Naive thymus-derived CD4-positive, alpha-beta T cell (primary cell): ENCODE results near the gene CIAO1. TPM values are rescaled to one million over a fixed set of nuclear protein-coding genes. Genes with fewer than 3 reads are reported as not detected.
A peak's percentile ranks its signal among the peaks of the same experiment; 100 is the strongest.

ENCODE experiments used
- ATAC-seq: fragments of 150-1000 bp; cut with Tn5 transposase; 2 replicates; pipeline ENCODE4 v1.10.0; 2021; ENCODE audit warnings: mild to moderate bottlenecking, moderate library complexity
- CTCF ChIA-PET: fragments of 350-600 bp; sonication (Branson Sonifier 250); formaldehyde crosslinking; loops from one replicate; lab custom pipeline; 2021; ENCODE audit warnings: antibody characterized with exemption; lab: Charles Lee
- POLR2A ChIA-PET: fragments of 350-600 bp; sonication (Branson Sonifier 250); formaldehyde crosslinking; loops from one replicate; lab custom pipeline; 2021; ENCODE audit warnings: antibody characterized with exemption, inconsistent platforms; lab: Charles Lee
- DNase-seq, 9 donors: peaks; one replicate each; pipeline versions ENCODE4 v3.0.0 to v3.0.0-alpha.2; 2020 to 2022; ENCODE audit warnings: mixed read lengths in 1 of 9
- H3K27ac ChIP-seq: one replicate; pipeline ENCODE4 v1.7.0; 2013; ENCODE audit warnings: mild to moderate bottlenecking, low read depth, low read length, moderate library complexity
- H3K27me3 ChIP-seq, 2 donors: one replicate each; pipeline ENCODE4 v1.7.0; 2013; ENCODE audit warnings: low read length in 2 of 2, mild to moderate bottlenecking in 2 of 2, moderate library complexity in 2 of 2; ENCODE audit not compliant: control insufficient read depth in 2 of 2, insufficient read depth in 2 of 2
- H3K36me3 ChIP-seq, 3 experiments: 1 replicate in 2 of 3; 2 replicates in 1 of 3; pipeline ENCODE4 v1.7.0; 2013; ENCODE audit warnings: low read length in 3 of 3, mild to moderate bottlenecking in 3 of 3, moderate library complexity in 1 of 3; ENCODE audit not compliant: insufficient read depth in 3 of 3, control insufficient read depth in 2 of 3
- H3K4me1 ChIP-seq, 2 donors: one replicate each; pipeline ENCODE4 v1.7.0; 2013; ENCODE audit warnings: low read length in 2 of 2, mild to moderate bottlenecking in 2 of 2, moderate library complexity in 1 of 2; ENCODE audit not compliant: control insufficient read depth in 2 of 2, insufficient read depth in 2 of 2
- H3K4me3 ChIP-seq: 2 replicates; pipeline ENCODE4 v1.7.0; 2013; ENCODE audit warnings: mild to moderate bottlenecking, low read length
- H3K9me3 ChIP-seq, 3 experiments: 1 replicate in 2 of 3; 2 replicates in 1 of 3; pipeline ENCODE4 v1.7.0; 2013; ENCODE audit warnings: low read length in 3 of 3; ENCODE audit not compliant: control insufficient read depth in 2 of 3
- H3K27ac Mint-ChIP-seq, 9 donors: one replicate each; pipeline ENCODE4 v1.8.0; 2020 to 2022; ENCODE audit warnings: mixed read lengths in 9 of 9, mild to moderate bottlenecking in 8 of 9, moderate library complexity in 5 of 9, inconsistent platforms in 2 of 9
- H3K27me3 Mint-ChIP-seq, 5 donors: one replicate each; pipeline ENCODE4 v1.8.0; 2021 to 2022; ENCODE audit warnings: mixed read lengths in 5 of 5, mild to moderate bottlenecking in 1 of 5
- H3K36me3 Mint-ChIP-seq, 5 donors: one replicate each; pipeline ENCODE4 v1.8.0; 2020 to 2022; ENCODE audit warnings: mixed read lengths in 5 of 5, mild to moderate bottlenecking in 3 of 5, inconsistent platforms in 1 of 5
- H3K4me1 Mint-ChIP-seq, 7 donors: one replicate each; pipeline ENCODE4 v1.8.0; 2020 to 2022; ENCODE audit warnings: mixed read lengths in 7 of 7, mild to moderate bottlenecking in 3 of 7, inconsistent platforms in 1 of 7
- H3K4me3 Mint-ChIP-seq, 10 donors: one replicate each; pipeline ENCODE4 v1.8.0; 2020 to 2022; ENCODE audit warnings: mild to moderate bottlenecking in 10 of 10, mixed read lengths in 10 of 10, moderate library complexity in 6 of 10, inconsistent platforms in 2 of 10
- H3K9me3 Mint-ChIP-seq, 11 donors: one replicate each; pipeline ENCODE4 v1.8.0; 2020 to 2022; ENCODE audit warnings: mixed read lengths in 11 of 11, mild to moderate bottlenecking in 4 of 11, inconsistent platforms in 1 of 11, moderate library complexity in 1 of 11
- intact Hi-C, 2 donors: fragments of 100-400 bp; cut with micrococcal nuclease; formaldehyde crosslinking; loops; one replicate each; pipeline ENCODE4 v1.15.1; 2023
- polyA plus RNA-seq, 2 donors: library from polyadenylated mRNA; unstranded; fragments of 300-500 nt; fragmentation: Illumina TruSeq; gene quantifications; one replicate each; pipeline ENCODE4 v1.2.3, GENCODE V29; 2021
- total RNA-seq, 6 experiments: library from RNA in 5 of 6; stranded (reverse) in 5 of 6; gene quantifications; 1 replicate in 5 of 6; 2 replicates in 1 of 6; pipeline ENCODE4 v1.2.3 and lab custom pipeline; 2021 to 2026

CIAO1 gene
- total and polyA plus RNA-seq, 7 experiments from 2014 or later: 62.1 to 115 (median 84.4) TPM

GRCh38 chr2:96318723-96319122 is 52.7 kb downstream of the CIAO1 start:
- Mint-ChIP-seq H3K4me1 (peaks cover 0 to 67% (median 27%) of the 10 kb centered on the region in 7 donors), H3K4me3 (peak overlapping the region in 1 of 10 donors; percentile 73), H3K27me3 (peaks cover 0 to 7% (median 0%) of the 10 kb centered on the region in 5 donors), H3K36me3 (peaks cover 0 to 26% (median 0%) of the 10 kb centered on the region in 5 donors), H3K27ac (peak overlapping the region in 1 of 9 donors; percentile 66), H3K9me3 (no peaks in the 10 kb centered on the region)
- DNase-seq: no peak
- ChIA-PET CTCF (no interaction called here), POLR2A (interaction anchor here (7.3 kb wide), 1 partner anchor 16 kb away, joined by 54 read pairs; the partner anchor contains the start of gene NCAPH)
- H3K27me3 ChIP-seq: no peaks in the 10 kb centered on the region
- H3K9me3 ChIP-seq: no peaks in the 10 kb centered on the region
- H3K27ac ChIP-seq: no peak overlapping the region
- H3K36me3 ChIP-seq: no peaks in the 10 kb centered on the region
- H3K4me3 ChIP-seq: no peak overlapping the region
- H3K4me1 ChIP-seq: peaks cover 17 to 43% of the 10 kb centered on the region in 2 donors
- no peak for ATAC-seq
- intact Hi-C loops: no loop called here

- Mint-ChIP-seq H3K36me3 (peaks cover 0 to 24% (median 0%) of the 10 kb centered on the region in 5 donors), H3K4me3 (peak overlapping the region in 1 of 10 donors; percentile 73), H3K4me1 (peaks cover 0 to 68% (median 27%) of the 10 kb centered on the region in 7 donors), H3K27me3 (peaks cover 0 to 7% (median 0%) of the 10 kb centered on the region in 5 donors), H3K9me3 (no peaks in the 10 kb centered on the region), H3K27ac (peak overlapping the region in 1 of 9 donors; percentile 66)
- ChIA-PET POLR2A (interaction anchor here (1.0 to 7.3 kb wide), 2 partner anchors 12 to 16 kb away, joined by 3 to 54 read pairs; partner anchors contain the start of gene NCAPH), CTCF (no interaction called here)
- H3K27me3 ChIP-seq: no peaks in the 10 kb centered on the region
- intact Hi-C loops: no loop called here
- no peaks in the 10 kb centered on the region for H3K9me3 ChIP-seq
- H3K4me3 ChIP-seq: no peak overlapping the region
- ATAC-seq: no peak
- H3K36me3 ChIP-seq: no peaks in the 10 kb centered on the region
- peaks cover 17 to 49% of the 10 kb centered on the region in 2 donors for H3K4me1 ChIP-seq
- no peak overlapping the region for H3K27ac ChIP-seq
- no peak for DNase-seq
Observed at GRCh38 chr2:96319396-96319795, 53.4 kb downstream of the CIAO1 start.

GRCh38 chr2:96320326-96320725 is 54.3 kb downstream of the CIAO1 start:
- H3K27me3 ChIP-seq: no peaks in the 10 kb centered on the region
- ChIA-PET POLR2A (interaction anchor here (1.3 to 7.3 kb wide), 6 partner anchors 8 to 217 kb away, joined by 4 to 54 read pairs (median 6); partner anchors contain the start of genes ARID5A, CIAO1, NCAPH and SNRNP200), CTCF (interaction anchor here (0.7 to 1.7 kb wide), 5 partner anchors 14 to 218 kb away, joined by 3 read pairs; no protein-coding TSS in a partner anchor)
- ATAC-seq (no peak), DNase-seq (no peak)
- Mint-ChIP-seq H3K4me1 (peaks cover under 1 to 67% (median 32%) of the 10 kb centered on the region in 7 donors), H3K27ac (peak overlapping the region in 1 of 9 donors; percentile 89), H3K36me3 (peaks cover 0 to 21% (median 0%) of the 10 kb centered on the region in 5 donors), H3K4me3 (peak overlapping the region; percentile 86 to 95 (median 91)), H3K27me3 (peaks cover 0 to 7% (median 0%) of the 10 kb centered on the region in 5 donors), H3K9me3 (no peaks in the 10 kb centered on the region)
- no peaks in the 10 kb centered on the region for H3K36me3 ChIP-seq
- intact Hi-C loops: loop anchor here (2.0 to 10.0 kb wide), 5 partner anchors 14 to 644 kb away; partner anchors contain the start of genes STARD7 (in 2 of the 2), DUSP2 (in 1 of the 2), KANSL3 (in 1 of the 2) and NCAPH (in 1 of the 2)
- no peaks in the 10 kb centered on the region for H3K9me3 ChIP-seq
- peaks cover 21 to 49% of the 10 kb centered on the region in 2 donors for H3K4me1 ChIP-seq
- peak overlapping the region; percentile 82 for H3K4me3 ChIP-seq
- no peak overlapping the region for H3K27ac ChIP-seq

GRCh38 chr2:96320728-96321622 is 55.0 kb downstream of the CIAO1 start:
- DNase-seq (peak in 3 of 9 donors; percentile 13 to 62 (median 19)), ATAC-seq (peak; percentile 28)
- Mint-ChIP-seq H3K4me1 (peaks cover 7 to 67% (median 33%) of the 10 kb centered on the region in 7 donors), H3K4me3 (peak overlapping the region; percentile 86 to 95 (median 91)), H3K9me3 (no peaks in the 10 kb centered on the region), H3K27ac (peak overlapping the region in 7 of 9 donors; percentile 6 to 89 (median 62)), H3K27me3 (peaks cover 0 to 7% (median 0%) of the 10 kb centered on the region in 5 donors), H3K36me3 (peaks cover 0 to 22% (median 0%) of the 10 kb centered on the region in 5 donors)
- H3K4me3 ChIP-seq: peak overlapping the region; percentile 82
- ChIA-PET CTCF (interaction anchor here (0.7 to 1.7 kb wide), 7 partner anchors 12 to 233 kb away, joined by 3 read pairs; no protein-coding TSS in a partner anchor), POLR2A (interaction anchor here (0.6 to 7.3 kb wide), 7 partner anchors 8 to 216 kb away, joined by 4 to 54 read pairs (median 5); partner anchors contain the start of genes ARID5A, CIAO1, NCAPH and SNRNP200)
- no peaks in the 10 kb centered on the region for H3K9me3 ChIP-seq
- peaks cover 21 to 42% of the 10 kb centered on the region in 2 donors for H3K4me1 ChIP-seq
- peak overlapping the region; percentile 53 for H3K27ac ChIP-seq
- H3K27me3 ChIP-seq: no peaks in the 10 kb centered on the region
- intact Hi-C loops: loop anchor here (1.0 to 10.0 kb wide), 8 partner anchors 14 to 644 kb away; partner anchors contain the start of genes CIAO1 (in 2 of the 2), NCAPH (in 2 of the 2), SNRNP200 (in 2 of the 2) and STARD7 (in 2 of the 2)
- H3K36me3 ChIP-seq: no peaks in the 10 kb centered on the region

Other genes starting within 250 kb of the CIAO1 start
- 10 to 100 TPM in 1 of 5 experiments, 1 to 10 TPM in 4; 1.7 to 11.3 (median 3.7) TPM for gene GPAT2, start 231.3 kb upstream of the CIAO1 start, total RNA-seq
- 1 to 10 TPM in 1 of 2 donors, under 1 TPM in 1; 0.34 to 4.6 TPM for gene GPAT2, start 231.3 kb upstream of the CIAO1 start, polyA plus RNA-seq
- gene ADRA2B, start 149.7 kb upstream of the CIAO1 start, total RNA-seq: under 1 TPM in 3 of 5 experiments, not detected in 2; 0.15 to 0.93 (median 0.76) TPM
- gene ADRA2B, start 149.7 kb upstream of the CIAO1 start, polyA plus RNA-seq: not detected
- gene ASTL, start 127.7 kb upstream of the CIAO1 start, total RNA-seq: 1 to 10 TPM in 2 of 5 experiments, under 1 TPM in 3; 0.65 to 7.5 (median 0.86) TPM
- gene ASTL, start 127.7 kb upstream of the CIAO1 start, polyA plus RNA-seq: under 1 TPM in 1 of 2 donors, not detected in 1; 0.19 TPM
- 100 to 1,000 TPM in 2 of 5 experiments, 10 to 100 TPM in 3; 22.1 to 255 (median 50.3) TPM for gene DUSP2, start 120.8 kb upstream of the CIAO1 start, total RNA-seq
- gene DUSP2, start 120.8 kb upstream of the CIAO1 start, polyA plus RNA-seq: 10 to 100 TPM; 21.0 to 25.6 TPM
- 100 to 1,000 TPM in 1 of 5 experiments, 10 to 100 TPM in 4; 56.5 to 133 (median 74.2) TPM for gene STARD7, start 57.4 kb upstream of the CIAO1 start, total RNA-seq
- gene STARD7, start 57.4 kb upstream of the CIAO1 start, polyA plus RNA-seq: 100 to 1,000 TPM; 106 to 120 TPM
- 10 to 100 TPM; 33.7 to 69.0 (median 40.4) TPM for gene TMEM127, start 228 bp upstream of the CIAO1 start, total RNA-seq
- 10 to 100 TPM; 23.6 to 38.0 TPM for gene TMEM127, start 228 bp upstream of the CIAO1 start, polyA plus RNA-seq
- gene SNRNP200, start 39.3 kb downstream of the CIAO1 start, total RNA-seq: 100 to 1,000 TPM; 165 to 255 (median 212) TPM
- 100 to 1,000 TPM in 1 of 2 donors, 10 to 100 TPM in 1; 86.6 to 137 TPM for gene SNRNP200, start 39.3 kb downstream of the CIAO1 start, polyA plus RNA-seq
- gene ITPRIPL1, start 59.1 kb downstream of the CIAO1 start, total RNA-seq: 10 to 100 TPM in 1 of 5 experiments, 1 to 10 TPM in 2, under 1 TPM in 2; 0.79 to 30.4 (median 1.2) TPM
- gene ITPRIPL1, start 59.1 kb downstream of the CIAO1 start, polyA plus RNA-seq: under 1 TPM; 0.37 to 0.85 TPM
- 10 to 100 TPM in 1 of 5 experiments, under 1 TPM in 4; 0.16 to 50.2 (median 0.66) TPM for gene NCAPH, start 69.5 kb downstream of the CIAO1 start, total RNA-seq
- gene NCAPH, start 69.5 kb downstream of the CIAO1 start, polyA plus RNA-seq: not detected
- 1 to 10 TPM in 1 of 5 experiments, under 1 TPM in 2, not detected in 2; 0.27 to 1.3 (median 0.43) TPM for gene NEURL3, start 239.1 kb downstream of the CIAO1 start, total RNA-seq
- gene NEURL3, start 239.1 kb downstream of the CIAO1 start, polyA plus RNA-seq: not detected